DND-41 (cell line): ENCODE measurements around the gene ZNF75A.

Experiments
- CTCF ChIP-seq: IDR thresholded peaks from 2 replicates; pipeline ENCODE4 v1.5.1; 2012; ENCODE audit warnings: borderline replicate concordance, low read length, moderate library complexity, mild to moderate bottlenecking; ENCODE audit not compliant: poor library complexity, severe bottlenecking; ENCODE audit errors: extremely low read depth
- EZH2 ChIP-seq: IDR thresholded peaks from 3 replicates; pipeline ENCODE4 v1.6.1; 2012; ENCODE audit warnings: borderline replicate concordance, low read depth, mild to moderate bottlenecking, moderate library complexity, low read length, inconsistent platforms; ENCODE audit not compliant: severe bottlenecking

GRCh38 chr16:3281222-3281820 is 24.0 kb upstream of the ZNF75A start:
- TF ChIP-seq CTCF, result no peak
- no peak for TF ChIP-seq EZH2
